ENCODE results near the gene BMPR1A. TPM values are rescaled to one million over a fixed set of nuclear protein-coding genes. Genes with fewer than 3 reads are reported as not detected.
A peak's percentile ranks its signal among the peaks of the same experiment; 100 is the strongest.

The BMPR1A gene
- total RNA-seq, 6 donors from 2014 or later, result 12.9 to 37.4 (median 30.6) TPM

- H3K27ac ChIP-seq, result peak overlapping the region; percentile 87 to 95 (median 94)
- no peaks in the 10 kb centered on the region for H3K36me3 ChIP-seq
- no peaks in the 10 kb centered on the region for H3K9me3 ChIP-seq
- DNase-seq (no peak), ATAC-seq (ENCODE audit: low FRiP score in 2 of 2) (no peak)
- TF ChIP-seq POLR2A (IDR thresholded peaks at IDR 0.05) (no peak), EP300 (IDR thresholded peaks at IDR 0.05) (no peak)
- TF ChIP-seq, protein P1, sequence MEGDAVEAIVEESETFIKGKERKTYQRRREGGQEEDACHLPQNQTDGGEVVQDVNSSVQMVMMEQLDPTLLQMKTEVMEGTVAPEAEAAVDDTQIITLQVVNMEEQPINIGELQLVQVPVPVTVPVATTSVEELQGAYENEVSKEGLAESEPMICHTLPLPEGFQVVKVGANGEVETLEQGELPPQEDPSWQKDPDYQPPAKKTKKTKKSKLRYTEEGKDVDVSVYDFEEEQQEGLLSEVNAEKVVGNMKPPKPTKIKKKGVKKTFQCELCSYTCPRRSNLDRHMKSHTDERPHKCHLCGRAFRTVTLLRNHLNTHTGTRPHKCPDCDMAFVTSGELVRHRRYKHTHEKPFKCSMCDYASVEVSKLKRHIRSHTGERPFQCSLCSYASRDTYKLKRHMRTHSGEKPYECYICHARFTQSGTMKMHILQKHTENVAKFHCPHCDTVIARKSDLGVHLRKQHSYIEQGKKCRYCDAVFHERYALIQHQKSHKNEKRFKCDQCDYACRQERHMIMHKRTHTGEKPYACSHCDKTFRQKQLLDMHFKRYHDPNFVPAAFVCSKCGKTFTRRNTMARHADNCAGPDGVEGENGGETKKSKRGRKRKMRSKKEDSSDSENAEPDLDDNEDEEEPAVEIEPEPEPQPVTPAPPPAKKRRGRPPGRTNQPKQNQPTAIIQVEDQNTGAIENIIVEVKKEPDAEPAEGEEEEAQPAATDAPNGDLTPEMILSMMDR (IDR thresholded peaks at IDR 0.05), result no peak
- peak overlapping the region in 3 of 4 donors; percentile 74 to 83 (median 75) for H3K4me3 ChIP-seq
- H3K4me1 ChIP-seq, result peaks cover 3 to 29% (median 14%) of the 10 kb centered on the region in 4 donors
- WGBS, 2 donors, result 30% methylated on average over 9 of the region's 9 CpGs
- H3K27me3 ChIP-seq, result peaks cover 0 to 15% (median 3%) of the 10 kb centered on the region in 4 donors
Observed at GRCh38 chr10:86758189-86759072, 2.0 kb downstream of the BMPR1A start.

- no peaks in the 10 kb centered on the region for H3K36me3 ChIP-seq
- H3K4me3 ChIP-seq, result peak overlapping the region in 2 of 4 donors; percentile 74 to 75
- 31 to 33% methylated on average over 3 of the region's 3 CpGs for WGBS, 2 donors
- H3K9me3 ChIP-seq, result no peaks in the 10 kb centered on the region
- H3K27ac ChIP-seq, result no peak overlapping the region
- no peak for DNase-seq
- peaks cover 0 to 15% (median 3%) of the 10 kb centered on the region in 4 donors for H3K27me3 ChIP-seq
- TF ChIP-seq POLR2A (IDR thresholded peaks at IDR 0.05) (no peak), POLR2AphosphoS5 (IDR thresholded peaks at IDR 0.05) (no peak), EP300 (IDR thresholded peaks at IDR 0.05) (no peak)
- TF ChIP-seq, protein P1 (IDR thresholded peaks at IDR 0.05), result no peak
- ATAC-seq (ENCODE audit: low FRiP score in 2 of 2), result no peak
- H3K4me1 ChIP-seq, result peaks cover 3 to 29% (median 14%) of the 10 kb centered on the region in 4 donors
Observed at GRCh38 chr10:86759073-86759672, 2.8 kb downstream of the BMPR1A start.

DNA sequence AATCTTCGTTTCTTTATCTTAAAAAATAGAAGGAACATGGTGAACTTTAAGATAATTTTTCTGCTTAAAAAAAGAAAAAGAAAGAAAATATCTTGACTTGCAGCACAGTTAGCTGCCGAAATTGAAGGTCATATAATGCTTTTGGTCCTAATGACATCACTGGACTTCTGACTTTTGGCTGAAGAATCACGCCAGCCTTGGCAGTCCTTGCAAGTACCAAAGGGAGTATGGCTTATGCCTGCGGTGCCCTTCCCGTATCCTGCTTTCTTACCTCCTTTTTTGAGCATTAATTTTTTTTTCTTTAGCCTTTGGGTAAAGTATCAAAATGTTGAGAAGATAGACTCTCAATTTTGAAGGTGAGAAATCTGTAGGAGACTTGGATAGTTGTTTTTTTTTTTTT is 7.0 kb downstream of the BMPR1A start:
- H3K27ac ChIP-seq, result no peak overlapping the region

DNA sequence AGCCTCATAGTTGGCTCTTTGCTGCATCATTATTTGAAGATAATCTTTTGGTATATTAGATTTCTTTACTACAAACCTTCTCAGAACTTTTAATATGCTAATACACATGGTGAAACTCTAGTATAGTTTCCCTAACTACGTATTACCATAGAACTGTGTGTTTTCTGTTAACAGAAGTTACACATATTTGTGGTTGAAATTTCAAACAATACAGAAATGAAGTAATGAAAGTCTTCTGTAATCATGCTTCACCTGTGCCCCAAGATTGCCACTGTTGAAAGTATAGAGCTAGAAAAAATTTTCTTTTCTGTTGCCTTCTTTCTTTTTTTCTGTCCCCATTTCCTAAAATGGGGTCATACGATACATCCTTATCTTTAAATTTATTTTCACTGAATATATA is 9.1 kb downstream of the BMPR1A start:
- no peaks in the 10 kb centered on the region for H3K27me3 ChIP-seq
- 69 to 74% methylated on average over 2 of the region's 2 CpGs for WGBS, 2 donors
- no peaks in the 10 kb centered on the region for H3K9me3 ChIP-seq
- H3K4me1 ChIP-seq, result peaks cover 0 to 5% (median 1%) of the 10 kb centered on the region in 4 donors
- H3K36me3 ChIP-seq, result no peaks in the 10 kb centered on the region
- no peak overlapping the region for H3K4me3 ChIP-seq
- no peak for ATAC-seq (ENCODE audit: low FRiP score in 2 of 2)
- DNase-seq, result no peak
- no peak overlapping the region for H3K27ac ChIP-seq
- TF ChIP-seq POLR2A (IDR thresholded peaks at IDR 0.05), result no peak
- no peak for TF ChIP-seq EP300 (IDR thresholded peaks at IDR 0.05)
- TF ChIP-seq, protein P1 (IDR thresholded peaks at IDR 0.05), result no peak
- TF ChIP-seq POLR2AphosphoS5 (IDR thresholded peaks at IDR 0.05), result no peak

More for the DNA sequence above, 7.0 kb downstream of the BMPR1A start:
- TF ChIP-seq POLR2AphosphoS5 (IDR thresholded peaks at IDR 0.05) (no peak), EP300 (IDR thresholded peaks at IDR 0.05) (no peak), POLR2A (IDR thresholded peaks at IDR 0.05) (no peak)
- TF ChIP-seq, protein P1 (IDR thresholded peaks at IDR 0.05), result no peak
- H3K27me3 ChIP-seq, result no peaks in the 10 kb centered on the region
- no peak for ATAC-seq (ENCODE audit: low FRiP score in 2 of 2)
- peaks cover 0 to 2% (median 0%) of the 10 kb centered on the region in 4 donors for H3K4me1 ChIP-seq
- no peaks in the 10 kb centered on the region for H3K36me3 ChIP-seq
- H3K4me3 ChIP-seq, result no peak overlapping the region
- WGBS, 2 donors, result 83% methylated on average over 5 of the region's 5 CpGs
- no peak for DNase-seq
- no peaks in the 10 kb centered on the region for H3K9me3 ChIP-seq
